GM19455 (cell line): ENCODE data around the gene S100A11.

Source experiments
- ATAC-seq: cut with Tn5 transposase; IDR thresholded peaks from one replicate; pipeline ENCODE4 v1.9.1; 2021; ENCODE audit not compliant: unreplicated experiment

Gene S100A11

DNA sequence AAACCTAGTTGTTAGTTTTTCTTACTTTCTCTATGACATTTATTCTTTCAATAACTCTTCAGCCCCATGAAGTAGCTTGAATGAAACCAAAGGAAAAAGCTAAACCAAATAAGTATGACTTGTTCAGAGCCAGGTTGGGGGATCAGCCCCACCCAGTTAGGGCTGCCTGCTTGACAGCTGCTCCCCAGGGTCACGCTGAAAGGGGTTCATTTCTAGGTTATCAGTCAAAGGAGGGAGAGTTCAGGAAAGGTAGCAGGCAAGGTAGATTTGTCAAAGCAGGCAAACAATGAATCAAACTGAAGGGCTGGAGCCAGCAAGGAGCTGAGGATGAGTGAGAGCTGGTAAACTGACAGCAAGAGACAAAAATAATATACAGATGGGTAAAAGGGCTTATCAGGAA lies 3.1 kb upstream of the S100A11 start:
- no peak for ATAC-seq

DNA sequence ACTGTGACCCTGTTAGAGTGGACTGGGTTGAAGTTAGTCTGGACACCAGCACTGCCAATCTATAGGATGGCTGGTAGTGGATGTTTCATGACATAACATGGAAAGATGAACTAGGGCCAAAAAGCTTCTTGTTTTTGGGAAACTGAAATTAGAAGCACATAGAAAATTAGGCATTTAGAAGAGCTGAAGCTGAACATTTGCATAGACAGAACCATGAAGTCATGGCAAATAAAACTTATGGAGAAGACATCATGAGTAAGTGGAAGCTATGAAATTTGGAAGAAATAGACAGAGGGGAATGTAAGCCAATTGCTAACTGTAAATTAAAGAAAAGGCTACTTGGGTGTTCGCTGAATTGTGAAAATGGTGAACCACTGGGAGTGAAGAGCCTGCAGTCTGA lies 2.7 kb upstream of the S100A11 start:
- no peak for ATAC-seq

DNA sequence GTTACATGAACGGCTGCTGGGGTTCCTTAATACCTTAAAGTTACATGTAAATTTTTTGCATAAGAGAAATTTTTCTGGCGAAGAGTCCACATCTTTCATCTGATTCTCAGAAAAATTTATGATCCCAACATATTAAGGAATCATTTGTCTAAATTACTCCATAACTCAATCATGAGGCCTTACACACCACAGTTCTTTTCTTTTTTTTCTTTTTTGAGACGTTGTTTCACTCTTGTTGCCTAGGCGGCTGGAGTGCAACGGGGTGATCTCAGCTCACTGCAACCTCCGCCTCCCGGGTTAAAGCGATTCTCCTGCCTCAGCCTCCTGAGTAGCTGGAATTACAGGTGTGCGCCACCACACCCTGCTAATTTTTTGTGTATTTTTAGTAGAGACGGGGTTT lies 2.1 kb upstream of the S100A11 start:
- no peak for ATAC-seq

DNA sequence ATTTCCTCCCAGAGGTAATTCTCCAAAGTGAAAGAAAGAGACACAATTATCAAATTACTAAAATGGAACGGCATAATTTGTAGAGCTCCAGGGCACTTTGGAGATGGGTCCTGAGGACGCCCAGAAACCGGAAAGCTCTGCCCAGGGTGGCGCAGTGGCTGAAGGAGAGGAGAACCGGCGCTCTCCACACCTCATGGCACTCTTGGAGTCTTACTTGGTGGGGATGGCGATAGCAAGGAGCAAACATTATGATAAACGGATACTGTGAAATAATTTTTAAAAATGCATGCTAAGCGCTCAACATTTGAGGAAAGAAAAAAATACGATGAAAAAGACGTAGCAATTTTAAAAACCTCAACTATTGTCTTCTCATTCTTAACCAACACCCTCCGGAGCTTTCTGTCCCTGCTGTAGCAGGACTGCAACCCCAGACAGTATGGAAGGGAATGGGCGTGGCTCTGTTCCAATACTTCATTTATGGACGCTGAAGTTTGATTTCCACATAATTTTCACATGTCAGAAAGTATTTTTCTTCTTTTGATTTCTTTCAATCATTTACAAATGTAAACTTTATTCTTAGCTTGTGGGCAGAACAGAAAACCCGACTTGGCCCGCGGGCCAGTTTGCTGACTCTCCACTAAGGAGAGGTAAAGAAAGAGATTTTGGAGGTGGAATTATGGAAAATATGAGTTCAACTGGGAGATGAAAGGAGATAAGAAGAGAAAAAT lies 1.1 kb downstream of the S100A11 start:
- no peak for ATAC-seq

DNA sequence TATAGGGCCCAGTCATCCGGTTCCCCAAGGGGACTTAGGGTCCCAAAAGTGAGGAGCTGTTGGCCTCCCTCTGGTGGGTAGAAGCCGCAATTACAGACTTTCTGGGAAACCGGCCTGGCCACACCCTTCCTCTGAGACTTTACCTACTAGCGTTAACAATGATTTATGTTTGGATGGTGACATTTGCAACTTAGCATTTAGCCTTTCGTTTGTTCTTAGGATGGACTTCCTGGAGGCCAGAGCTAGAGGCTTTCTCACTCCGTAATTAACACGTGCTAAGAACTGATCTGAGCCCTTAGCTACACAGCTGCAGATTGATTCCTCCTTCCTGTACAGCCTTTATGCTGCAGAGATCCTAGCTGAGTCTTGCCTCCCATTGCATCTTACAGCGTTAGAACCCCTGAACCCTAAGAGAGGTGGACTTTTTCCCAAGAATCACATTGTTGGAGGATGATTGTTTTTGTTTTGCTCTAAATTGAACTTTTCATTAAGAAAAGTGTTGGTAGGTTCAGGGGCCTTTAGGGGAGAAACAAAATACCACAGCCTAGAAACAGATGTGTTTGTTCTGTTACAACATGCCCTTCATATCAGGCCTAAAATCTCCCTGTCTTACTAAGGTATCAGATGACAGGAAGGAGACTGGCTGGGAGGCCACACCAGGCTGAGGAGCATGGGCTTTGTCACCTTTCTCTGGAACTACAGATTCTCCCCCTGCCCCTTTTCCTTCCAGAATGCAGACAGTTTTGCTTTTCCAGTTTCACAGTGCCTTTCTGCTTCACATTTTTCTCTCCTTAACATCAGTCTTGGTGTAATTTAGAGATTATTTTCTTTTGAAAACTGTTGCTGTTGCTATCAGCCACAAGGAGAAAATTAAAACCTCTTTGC lies 1.9 kb downstream of the S100A11 start:
- ATAC-seq: no peak

DNA sequence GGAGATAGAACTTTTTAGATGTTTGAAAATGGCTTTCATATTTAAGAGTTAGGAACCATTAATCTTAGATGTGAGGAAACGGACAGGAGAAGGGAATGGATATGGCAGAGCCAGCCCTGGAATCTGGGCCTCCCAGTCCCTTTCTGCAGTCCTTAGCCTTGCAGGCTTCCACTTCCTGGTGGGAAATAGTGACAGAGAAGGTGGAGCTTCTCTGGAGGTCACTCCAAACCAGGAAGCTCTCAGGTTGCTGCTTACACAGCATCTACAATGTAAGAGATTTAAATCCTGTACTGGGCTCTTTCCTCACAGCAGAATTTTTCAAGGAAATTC lies 2.5 kb downstream of the S100A11 start:
- no peak for ATAC-seq

DNA sequence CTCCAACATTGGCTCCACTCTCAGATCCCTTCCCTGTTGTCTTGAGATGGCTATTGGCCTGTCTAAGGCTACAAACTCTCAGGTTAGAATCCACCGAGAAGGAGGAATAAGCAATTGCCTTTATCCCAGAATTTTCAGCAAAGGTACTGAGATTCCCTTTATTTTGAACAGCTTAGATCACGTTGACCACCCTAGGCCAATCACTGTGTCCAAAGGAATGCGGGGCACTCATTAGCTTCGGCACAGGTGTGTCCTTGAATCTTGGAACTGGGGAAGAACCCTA lies 6.9 kb downstream of the S100A11 start:
- ATAC-seq: no peak

DNA sequence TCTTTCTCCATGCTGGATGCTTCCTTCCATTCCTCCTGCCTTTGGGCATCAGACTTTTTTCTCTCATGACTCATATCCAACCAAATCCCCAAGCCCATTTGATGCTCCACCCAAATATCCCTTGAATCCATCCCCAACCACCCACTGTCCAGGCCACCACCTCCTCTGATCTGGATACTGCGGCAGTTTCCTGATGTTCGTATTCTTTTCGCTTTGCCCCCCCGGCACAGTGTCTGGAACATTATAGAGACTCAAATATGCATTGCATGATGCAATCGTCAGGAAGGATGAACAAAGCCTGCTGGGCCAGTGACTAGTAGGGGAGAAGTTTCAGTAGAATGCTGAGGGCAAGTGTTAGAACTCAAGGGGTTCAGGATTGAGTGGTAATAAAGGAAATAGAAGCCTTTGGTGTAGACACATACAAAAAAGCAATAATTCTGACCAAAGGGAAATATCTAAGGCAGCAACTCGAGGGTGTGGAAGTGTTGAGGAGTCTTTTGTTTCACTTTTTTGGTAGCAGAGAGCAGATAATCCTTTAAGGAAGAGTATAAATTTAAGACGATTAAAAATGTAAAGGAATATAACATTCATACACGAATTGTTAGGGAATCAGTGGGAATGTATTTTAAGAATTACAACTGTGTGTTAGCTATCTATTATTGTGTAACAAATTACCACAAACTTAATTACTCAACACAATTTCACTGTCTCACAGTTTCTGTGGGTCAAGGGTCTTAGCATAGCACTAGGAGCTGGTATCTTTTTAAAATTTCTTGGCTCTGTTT lies 7.5 kb downstream of the S100A11 start:
- ATAC-seq: no peak

DNA sequence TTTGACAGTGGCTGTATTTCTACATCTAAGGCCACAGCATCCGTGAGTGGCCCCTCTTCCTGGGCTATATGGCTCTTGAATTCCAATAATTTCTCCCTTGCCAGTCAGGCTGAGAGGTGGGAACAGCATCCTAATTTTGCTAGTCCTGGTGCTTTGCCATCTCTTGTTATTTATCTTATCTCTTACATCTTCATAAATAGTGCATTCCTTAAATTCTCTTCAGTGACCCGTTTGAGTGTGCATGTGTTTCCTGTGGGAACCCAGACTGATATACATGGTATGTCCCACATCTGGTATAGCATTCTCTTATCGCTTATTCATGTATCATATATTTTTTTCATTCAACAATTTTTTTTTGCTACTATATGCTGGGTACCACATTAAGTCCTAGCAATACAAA lies 9.9 kb downstream of the S100A11 start:
- no peak for ATAC-seq

DNA sequence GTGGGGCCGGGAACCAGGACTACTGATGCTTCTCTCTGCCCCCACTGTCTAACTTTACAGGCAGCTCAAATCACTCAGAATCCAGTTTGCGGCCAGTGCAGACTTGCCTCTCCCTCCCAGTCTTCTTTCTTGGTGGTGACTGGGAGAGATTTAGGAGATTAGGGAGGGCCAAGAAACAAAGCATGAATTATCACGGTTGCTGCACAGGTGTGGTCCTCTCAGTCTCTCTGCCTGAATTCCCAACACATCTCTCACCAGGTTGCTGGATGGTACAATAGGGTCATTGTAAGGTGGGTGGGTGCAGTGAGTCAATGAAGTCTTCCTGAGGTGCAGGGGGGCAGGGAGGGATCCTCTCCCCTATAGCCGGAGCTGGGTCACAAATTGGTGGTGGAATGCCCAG lies 12.6 kb downstream of the S100A11 start:
- ATAC-seq: no peak

DNA sequence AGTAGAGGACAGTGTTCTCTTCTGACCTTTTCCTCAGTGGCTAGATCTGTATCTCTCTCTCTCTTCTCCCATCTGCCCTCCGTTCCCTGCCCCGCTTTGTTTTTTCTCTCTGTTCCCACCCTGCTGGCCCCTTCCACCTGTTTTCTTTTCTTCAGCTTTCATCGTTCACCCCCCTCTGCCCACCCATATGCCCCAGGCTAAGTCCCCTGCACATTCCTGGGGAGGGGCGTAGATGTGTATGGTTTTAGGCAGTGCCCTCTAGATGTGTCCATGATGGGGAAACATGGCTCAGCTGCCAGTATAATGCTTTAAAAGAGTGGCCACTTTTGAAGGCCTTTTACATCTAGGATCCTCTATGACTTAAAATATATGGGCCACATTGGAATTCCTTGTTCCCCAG lies 13.6 kb downstream of the S100A11 start:
- no peak for ATAC-seq

DNA sequence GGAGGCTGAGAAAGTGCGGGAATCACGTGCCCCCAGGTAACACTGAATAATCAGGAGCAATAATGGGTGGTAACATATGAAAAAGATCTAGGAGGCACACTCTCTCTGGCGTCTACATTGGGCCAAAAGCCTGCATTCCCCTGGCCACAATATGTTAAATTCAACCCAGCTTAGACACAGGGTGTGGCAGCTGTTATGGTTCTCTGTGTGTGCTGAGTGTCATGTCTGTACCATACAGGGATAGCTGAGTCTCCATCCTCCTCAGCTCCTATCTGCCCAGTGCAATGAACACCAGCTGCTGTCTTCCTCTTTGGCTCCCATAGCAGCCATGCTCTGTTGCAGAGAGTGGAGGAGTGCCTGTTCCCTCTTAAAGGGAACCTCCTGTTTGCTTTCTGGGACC lies 14.3 kb downstream of the S100A11 start:
- ATAC-seq: no peak

DNA sequence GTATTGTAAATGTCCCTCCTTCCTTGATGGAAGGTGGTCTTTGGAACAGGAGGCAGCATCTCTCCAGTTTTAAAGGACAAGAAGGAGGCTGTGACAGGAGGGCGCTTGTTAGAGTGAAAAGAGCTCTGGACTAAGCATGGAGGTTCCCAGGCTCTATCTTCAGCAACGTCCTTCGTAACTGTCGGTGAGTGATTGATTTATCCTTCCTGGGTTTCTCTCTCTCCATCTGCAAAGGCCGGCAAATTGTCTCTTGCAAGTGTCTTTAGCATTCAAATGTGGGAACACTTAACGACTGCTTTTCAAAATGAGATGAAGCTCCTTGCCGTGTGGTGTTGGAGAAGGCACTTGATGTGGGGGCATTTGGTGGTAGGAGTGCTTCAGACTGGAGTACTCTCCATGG lies 15.2 kb downstream of the S100A11 start:
- ATAC-seq: no peak

DNA sequence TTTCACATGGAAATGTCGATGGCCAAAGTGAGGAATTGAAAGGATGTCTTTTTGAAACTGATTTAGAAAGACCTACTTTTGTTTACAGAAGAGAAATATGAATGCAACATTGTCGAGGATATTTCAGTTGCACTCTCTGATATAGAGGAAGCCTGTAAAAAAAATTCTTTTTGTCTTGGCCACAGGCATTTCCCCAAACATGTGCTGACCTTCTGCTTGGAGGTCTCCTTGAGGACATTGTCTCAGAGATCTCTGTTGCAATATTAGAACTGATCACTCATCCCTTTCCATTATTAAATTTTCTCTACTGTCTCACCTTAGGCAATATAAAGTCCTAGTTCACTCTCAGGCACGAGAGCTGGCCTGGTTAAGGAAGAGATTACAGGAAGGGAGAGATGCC lies 16.0 kb downstream of the S100A11 start:
- no peak for ATAC-seq

DNA sequence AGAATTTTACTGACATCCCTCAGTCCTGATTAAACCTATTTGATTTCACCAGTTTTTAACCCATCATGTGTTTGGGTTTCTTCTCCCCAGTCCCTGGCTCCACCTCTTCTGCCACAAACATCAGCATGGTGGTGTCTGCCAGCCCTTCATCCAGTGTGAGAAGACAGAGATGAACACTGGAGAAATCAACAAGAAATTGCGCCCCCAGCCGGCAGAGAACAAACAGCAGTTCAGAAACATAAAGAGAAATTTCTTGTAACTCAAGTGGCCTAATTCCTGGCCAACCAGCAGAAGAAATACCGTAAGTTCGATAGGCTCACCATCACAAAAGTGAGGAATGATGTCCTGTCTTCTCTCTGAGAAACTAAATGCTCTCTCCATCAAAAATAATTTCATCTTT lies 18.3 kb downstream of the S100A11 start:
- ATAC-seq: no peak

DNA sequence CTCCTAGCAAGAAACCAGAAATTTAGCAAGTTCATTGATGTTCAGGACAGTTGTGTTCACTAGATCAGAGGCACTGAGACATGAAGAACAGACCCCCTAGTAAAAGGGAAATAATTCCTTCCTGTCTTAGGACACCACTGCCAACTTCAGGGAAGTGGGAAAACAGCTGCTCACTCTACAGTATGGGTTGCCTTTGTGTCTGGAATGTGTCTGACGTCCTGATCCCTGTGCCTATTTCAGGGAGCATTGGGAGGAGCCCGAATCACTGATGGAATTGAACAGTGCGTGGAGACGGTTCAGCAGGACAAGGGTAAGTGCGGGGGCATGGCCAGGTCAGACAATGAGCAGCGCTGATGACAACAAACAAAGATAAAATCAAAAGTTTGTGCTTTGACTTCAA lies 21.0 kb downstream of the S100A11 start:
- no peak for ATAC-seq

DNA sequence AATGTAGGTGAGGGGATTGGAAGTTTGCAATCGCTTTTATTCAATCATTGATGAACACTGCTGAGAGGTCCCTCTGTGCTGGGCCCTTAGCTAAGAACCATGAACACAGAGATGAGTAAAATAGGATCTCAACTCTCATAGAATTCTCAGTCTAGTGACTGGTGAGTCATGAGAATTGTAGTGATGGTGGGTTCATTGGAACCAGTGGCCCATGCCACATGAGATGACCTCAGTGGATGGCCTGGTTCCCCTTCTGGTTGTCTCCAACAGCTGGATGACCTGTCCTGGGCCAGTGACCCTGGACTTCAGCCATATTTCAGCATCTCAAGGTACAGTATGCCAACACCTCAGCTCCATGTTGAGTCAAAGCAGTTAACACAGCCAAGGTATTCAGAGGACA lies 21.9 kb downstream of the S100A11 start:
- no peak for ATAC-seq

DNA sequence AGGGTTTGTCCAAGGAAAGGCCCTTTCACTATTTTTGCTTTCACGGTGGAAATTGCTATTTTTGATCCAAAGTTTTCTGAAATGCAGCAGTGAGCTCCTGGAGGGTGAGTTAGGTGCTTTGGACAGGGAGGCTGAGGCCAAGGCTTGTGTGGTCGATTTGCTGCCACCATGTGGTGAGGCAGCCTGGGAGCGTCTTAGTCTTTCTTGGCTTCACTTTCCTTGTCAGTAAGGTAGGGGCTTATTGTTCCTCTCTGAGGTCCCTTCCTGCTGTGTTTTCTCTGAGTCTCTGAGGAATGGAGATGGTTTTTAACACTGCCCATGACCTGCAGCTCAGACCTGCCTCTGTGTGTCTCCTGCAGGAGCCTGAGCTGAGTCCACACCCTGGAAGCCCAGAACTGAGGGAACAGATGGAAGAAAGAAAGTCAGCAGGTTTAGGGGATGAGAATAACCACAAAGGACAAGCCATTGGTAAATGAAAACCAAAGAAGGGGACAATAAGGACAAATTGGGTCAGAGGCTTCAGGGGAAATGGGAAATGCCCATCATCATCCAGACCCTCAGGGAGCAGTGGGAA lies 23.1 kb downstream of the S100A11 start:
- ATAC-seq: no peak

DNA sequence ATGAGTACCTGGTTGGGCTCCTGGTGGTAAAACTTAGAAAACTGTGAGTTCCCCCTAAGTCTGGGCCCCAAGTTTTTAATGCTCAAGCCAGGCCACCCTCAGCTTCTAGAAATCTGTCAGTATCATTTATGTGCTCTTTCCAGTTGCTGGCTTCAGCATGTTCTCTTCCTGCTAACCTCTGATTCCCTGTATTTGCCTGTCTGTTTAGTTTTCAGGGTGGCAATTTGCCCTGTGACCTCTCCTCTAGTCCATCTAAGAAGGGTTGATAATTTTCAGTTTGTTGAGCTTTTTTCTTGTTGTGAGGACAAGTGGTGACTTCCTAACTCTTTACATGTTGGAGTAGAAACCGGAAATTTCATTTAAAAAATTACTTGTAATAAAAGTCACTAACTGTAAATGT lies 27.1 kb downstream of the S100A11 start:
- ATAC-seq: no peak

DNA sequence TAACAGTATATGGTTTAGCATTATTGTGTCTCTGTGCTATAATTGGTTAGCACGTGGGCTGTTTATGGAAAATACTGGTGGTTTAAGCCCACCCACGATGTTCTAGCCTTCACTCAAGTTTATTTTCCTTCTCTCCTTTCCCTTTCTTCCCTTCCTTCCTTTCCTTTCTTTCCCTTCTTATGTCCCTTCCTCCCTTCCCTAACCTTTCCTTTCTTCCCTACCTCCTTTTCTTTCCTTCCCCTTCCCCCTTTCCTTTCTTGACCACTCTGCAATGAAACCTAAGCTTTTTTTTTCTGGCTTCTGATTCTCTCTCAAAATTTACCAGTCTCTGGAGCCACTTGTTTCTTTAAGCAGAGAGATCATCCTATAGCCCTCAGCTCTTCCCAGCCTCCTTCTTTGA lies 29.8 kb downstream of the S100A11 start:
- no peak for ATAC-seq

DNA sequence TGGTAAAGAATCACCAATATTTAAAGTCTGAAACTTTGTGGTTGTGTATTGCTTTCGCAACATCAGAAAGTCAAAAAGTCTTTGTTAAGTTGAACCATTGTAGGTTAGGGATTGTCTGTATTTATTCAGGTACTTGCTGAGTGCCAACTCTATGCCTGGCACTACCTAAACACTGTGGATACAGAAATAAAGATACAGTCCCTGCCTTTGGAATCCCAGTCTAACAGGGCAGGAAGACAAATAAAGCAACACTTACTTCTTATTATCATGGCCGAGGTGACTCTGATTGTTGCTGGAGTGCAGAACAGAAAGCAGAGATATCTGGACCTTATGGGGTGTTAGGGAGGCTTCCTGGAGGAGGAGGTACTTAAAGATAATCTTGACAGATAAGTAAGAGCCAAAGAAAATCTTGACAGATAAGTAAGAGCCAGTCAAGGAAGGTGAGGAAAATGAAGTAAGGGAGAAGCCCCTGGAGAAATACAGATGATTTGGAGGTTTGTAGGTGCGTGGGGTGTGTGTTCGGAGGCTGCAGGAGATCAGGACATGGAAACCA lies 31.4 kb downstream of the S100A11 start:
- no peak for ATAC-seq
